H1 (cell line): ENCODE data around the gene FAM227B. TPM values are rescaled to one million over a fixed set of nuclear protein-coding genes. Genes with fewer than 3 reads are reported as not detected.

Source experiments
- CTCF ChIA-PET: fragments of 300-600 bp; sonication (Branson Sonifier 250); formaldehyde crosslinking; loops from one replicate; lab custom pipeline; 2021; ENCODE audit not compliant: partially characterized antibody; lab: Charles Lee
- POLR2A ChIA-PET: fragments of 300-600 bp; sonication (Branson Sonifier 250); formaldehyde crosslinking; loops from one replicate; lab custom pipeline; 2021; ENCODE audit warnings: inconsistent platforms; ENCODE audit not compliant: partially characterized antibody; lab: Charles Lee
- DNase-seq, 2 experiments: peaks; one replicate each; pipeline versions ENCODE4 v3.0.0 to v3.0.0-alpha.2; 2010 to 2022; ENCODE audit warnings: low spot score in 2 of 2, low read depth in 1 of 2, mixed read lengths in 1 of 2
- FAIRE-seq: peaks from 2 replicates; lab custom pipeline; 2011; peaks lifted over from hg19 to GRCh38; lab: Jason Lieb, UNC
- H2AFZ ChIP-seq: 2 replicates; pipeline ENCODE4 v1.8.1; 2012; ENCODE audit warnings: low read length, inconsistent platforms
- H2AK5ac ChIP-seq: 2 replicates; pipeline ENCODE4 v1.6.1; 2013; ENCODE audit warnings: low read depth, low read length
- H2BK120ac ChIP-seq: replicated peaks from 2 replicates; pipeline ENCODE3; 2013; ENCODE audit warnings: low read depth, low read length, inconsistent platforms
- H2BK12ac ChIP-seq: 2 replicates; pipeline ENCODE4 v1.6.1; 2013; ENCODE audit warnings: low read depth, low read length
- H2BK15ac ChIP-seq: 2 replicates; pipeline ENCODE4 v1.6.1; 2013; ENCODE audit warnings: low read length
- H2BK20ac ChIP-seq: 2 replicates; pipeline ENCODE4 v1.6.1; 2013; ENCODE audit warnings: low read length
- H2BK5ac ChIP-seq: 2 replicates; pipeline ENCODE4 v1.6.1; 2013; ENCODE audit warnings: low read depth, low read length
- H3K14ac ChIP-seq: 2 replicates; pipeline ENCODE4 v1.6.1; 2013; ENCODE audit warnings: inconsistent platforms; ENCODE audit not compliant: insufficient read length
- H3K18ac ChIP-seq: 2 replicates; pipeline ENCODE4 v1.6.1; 2013; ENCODE audit warnings: low read length; ENCODE audit errors: extremely low read depth
- H3K23ac ChIP-seq: 2 replicates; pipeline ENCODE4 v1.6.1; 2013; ENCODE audit warnings: inconsistent platforms; ENCODE audit not compliant: insufficient read length
- H3K23me2 ChIP-seq: 2 replicates; pipeline ENCODE4 v1.6.1; 2013; ENCODE audit warnings: low read depth, low read length
- H3K27ac ChIP-seq: 2 replicates; pipeline ENCODE4 v1.6.1; 2011; ENCODE audit warnings: low read depth, low read length, inconsistent platforms
- H3K27me3 ChIP-seq, 4 experiments: replicated peaks in 1 of 4; 1 replicate in 1 of 4; 2 replicates in 3 of 4; pipeline versions ENCODE4 v1.6.1 to v1.8.1; 2011 to 2013; ENCODE audit warnings: low read length in 3 of 4, mild to moderate bottlenecking in 3 of 4, inconsistent platforms in 2 of 4, mixed read lengths in 2 of 4, moderate library complexity in 1 of 4; ENCODE audit not compliant: control insufficient read depth in 3 of 4, insufficient read depth in 3 of 4; ENCODE audit errors: extremely low read depth in 1 of 4
- H3K36me3 ChIP-seq, 4 experiments: 2 replicates each; pipeline versions ENCODE4 v1.6.1 to v1.8.1; 2011 to 2013; ENCODE audit warnings: mild to moderate bottlenecking in 4 of 4, low read length in 3 of 4, moderate library complexity in 2 of 4, control low read depth in 1 of 4, inconsistent platforms in 1 of 4; ENCODE audit not compliant: insufficient read depth in 4 of 4, control insufficient read depth in 2 of 4
- H3K4ac ChIP-seq: replicated peaks from 2 replicates; pipeline ENCODE3; 2013; ENCODE audit warnings: low read length, low read depth, mixed read lengths, inconsistent platforms; ENCODE audit not compliant: insufficient read length
- H3K4me1 ChIP-seq, 4 experiments: replicated peaks in 1 of 4; 1 replicate in 1 of 4; 2 replicates in 3 of 4; pipeline versions ENCODE4 v1.6.1 to v1.8.1; 2011 to 2013; ENCODE audit warnings: low read length in 3 of 4, inconsistent platforms in 2 of 4, mixed read lengths in 1 of 4; ENCODE audit not compliant: insufficient read depth in 4 of 4, control insufficient read depth in 3 of 4
- H3K4me2 ChIP-seq, 2 experiments: 2 replicates each; pipeline versions ENCODE4 v1.6.1 to v1.8.1; 2011 to 2013; ENCODE audit warnings: low read depth in 2 of 2, low read length in 2 of 2, control low read depth in 1 of 2, inconsistent platforms in 1 of 2, mild to moderate bottlenecking in 1 of 2; ENCODE audit not compliant: insufficient read depth in 1 of 2
- H3K4me3 ChIP-seq, 4 experiments: fragments of 200-600, 300-600 bp in 1 of 4; sonication (generic), shearing (Covaris generic), sonication (Bioruptor Twin) in 1 of 4; 2 replicates each; pipeline versions ENCODE4 v1.5.1 to v1.8.1; 2011 to 2016; ENCODE audit warnings: low read length in 4 of 4, low read depth in 3 of 4, control low read depth in 2 of 4, inconsistent platforms in 2 of 4, mild to moderate bottlenecking in 2 of 4, mixed read lengths in 1 of 4, moderate library complexity in 1 of 4; ENCODE audit not compliant: insufficient read depth in 2 of 4; ENCODE audit errors: extremely low read depth in 1 of 4
- H3K56ac ChIP-seq: replicated peaks from 2 replicates; pipeline ENCODE3; 2013; ENCODE audit warnings: low read depth, mild to moderate bottlenecking, mixed read lengths, low read length, inconsistent platforms; ENCODE audit not compliant: insufficient read length
- H3K79me1 ChIP-seq: 2 replicates; pipeline ENCODE4 v1.6.1; 2013; ENCODE audit warnings: low read depth, low read length, control low read depth
- H3K79me2 ChIP-seq, 2 experiments: 2 replicates each; pipeline versions ENCODE4 v1.6.1 to v1.8.1; 2012 to 2013; ENCODE audit warnings: low read length in 2 of 2, mild to moderate bottlenecking in 2 of 2, inconsistent platforms in 1 of 2; ENCODE audit not compliant: insufficient read depth in 2 of 2, control insufficient read depth in 1 of 2
- H3K9ac ChIP-seq, 4 experiments: replicated peaks in 1 of 4; 1 replicate in 1 of 4; 2 replicates in 3 of 4; pipeline versions ENCODE4 v1.6.1 to v1.8.1; 2011 to 2013; ENCODE audit warnings: low read depth in 3 of 4, low read length in 3 of 4, control low read depth in 2 of 4, mild to moderate bottlenecking in 2 of 4, moderate library complexity in 2 of 4, inconsistent platforms in 1 of 4; ENCODE audit errors: extremely low read depth in 1 of 4
- H3K9me3 ChIP-seq, 2 experiments: 2 replicates each; pipeline versions ENCODE4 v1.6.1 to v1.8.1; 2012 to 2013; ENCODE audit warnings: mild to moderate bottlenecking in 2 of 2, moderate library complexity in 2 of 2, control low read depth in 1 of 2, inconsistent platforms in 1 of 2, low read depth in 1 of 2, low read length in 1 of 2, mixed read lengths in 1 of 2; ENCODE audit not compliant: insufficient read depth in 2 of 2
- H4K20me1 ChIP-seq, 2 experiments: replicated peaks in 1 of 2; 2 replicates each; pipeline versions ENCODE3 to v1.8.1; 2011 to 2013; ENCODE audit warnings: inconsistent platforms in 2 of 2, low read length in 2 of 2, mild to moderate bottlenecking in 1 of 2; ENCODE audit not compliant: insufficient read depth in 2 of 2, control insufficient read depth in 1 of 2
- H4K5ac ChIP-seq: 2 replicates; pipeline ENCODE4 v1.6.1; 2013; ENCODE audit warnings: low read length, low read depth, mixed read lengths, inconsistent platforms; ENCODE audit not compliant: insufficient read length
- H4K8ac ChIP-seq: 2 replicates; pipeline ENCODE4 v1.8.0; 2013; ENCODE audit warnings: mild to moderate bottlenecking, moderate library complexity, low read length, inconsistent platforms; ENCODE audit not compliant: insufficient read depth; ENCODE audit errors: extremely low read depth
- H4K91ac ChIP-seq: replicated peaks from 2 replicates; pipeline ENCODE3; 2013; ENCODE audit warnings: low read length, mixed read lengths, inconsistent platforms; ENCODE audit not compliant: insufficient read length
- ATF2 ChIP-seq: IDR thresholded peaks from 2 replicates; pipeline ENCODE4 v1.6.1; 2012; ENCODE audit warnings: low read length, inconsistent platforms
- CBX8 ChIP-seq: fragments of 300-800, 300-1000 bp; sonication (generic); IDR thresholded peaks from 2 replicates; pipeline ENCODE4 v1.7.1; 2016; ENCODE audit warnings: low read depth, low read length, borderline replicate concordance
- EGR1 ChIP-seq: IDR thresholded peaks from 2 replicates; pipeline ENCODE4 v1.6.1; 2011; ENCODE audit warnings: low read depth, low read length, borderline replicate concordance
- HDAC2 ChIP-seq, 2 experiments: fragments of 300-600 bp in 1 of 2; sonication (generic) in 1 of 2; IDR thresholded peaks; 2 replicates each; pipeline ENCODE4 v1.6.1; 2011 to 2012; ENCODE audit warnings: low read depth in 2 of 2, low read length in 2 of 2, mild to moderate bottlenecking in 2 of 2, moderate library complexity in 2 of 2, borderline replicate concordance in 1 of 2, inconsistent platforms in 1 of 2
- KDM1A ChIP-seq: fragments of 200-600, 300-600 bp; sonication (generic); IDR thresholded peaks from 2 replicates; pipeline ENCODE4 v1.7.1; 2016; ENCODE audit warnings: mild to moderate bottlenecking, low read length, borderline replicate concordance
- MAFK ChIP-seq: IDR thresholded peaks from 2 replicates; pipeline ENCODE4 v1.6.1; 2012; ENCODE audit warnings: low read depth, mild to moderate bottlenecking, improper control_type of control experiment, low read length
- NANOG ChIP-seq: IDR thresholded peaks from 2 replicates; pipeline ENCODE4 v1.6.1; 2011; ENCODE audit warnings: low read length, low read depth, mild to moderate bottlenecking, inconsistent platforms; ENCODE audit not compliant: insufficient read depth, poor library complexity, severe bottlenecking
- POLR2AphosphoS5 ChIP-seq: IDR thresholded peaks from 2 replicates; pipeline ENCODE4 v1.6.1; 2011; ENCODE audit warnings: low read depth, low read length
- POU5F1 ChIP-seq: IDR thresholded peaks from 2 replicates; pipeline ENCODE4 v1.6.1; 2011; ENCODE audit warnings: low read depth, mild to moderate bottlenecking, low read length, moderate library complexity
- RBBP5 ChIP-seq: IDR thresholded peaks from 2 replicates; pipeline ENCODE4 v1.7.1; 2012; ENCODE audit warnings: low read depth, mild to moderate bottlenecking, inconsistent platforms, low read length, moderate library complexity, borderline replicate concordance
- RXRA ChIP-seq: IDR thresholded peaks from 2 replicates; pipeline ENCODE4 v1.6.1; 2011; ENCODE audit warnings: low read depth, mild to moderate bottlenecking, low read length, moderate library complexity; ENCODE audit not compliant: insufficient read depth
- SP4 ChIP-seq: IDR thresholded peaks from 2 replicates; pipeline ENCODE4 v1.6.1; 2012; ENCODE audit warnings: low read length, inconsistent platforms
- SRF ChIP-seq: IDR thresholded peaks from 2 replicates; pipeline ENCODE4 v1.6.1; 2011; ENCODE audit warnings: mild to moderate bottlenecking, low read depth, low read length, moderate library complexity
- TCF12 ChIP-seq: IDR thresholded peaks from 2 replicates; pipeline ENCODE4 v1.6.1; 2011; ENCODE audit warnings: low read depth, mild to moderate bottlenecking, low read length
- polyA plus RNA-seq, 7 experiments: library from polyadenylated mRNA; depleted of rRNA in 3 of 7; stranded (reverse) in 5 of 7; unstranded in 2 of 7; fragments of >200 nt in 5 of 7; fragments of 200-250 nt in 2 of 7; gene quantifications; 1 replicate in 5 of 7; 2 replicates in 1 of 7; 4 replicates in 1 of 7; pipeline versions ENCODE4 v1.2.1 to v1.2.3, GENCODE V29; 2011 to 2013; ENCODE audit warnings: missing spikeins in 2 of 7, mixed read lengths in 2 of 7
- total RNA-seq: library from RNA; stranded (reverse); fragmentation: NEBNext Ultra II Directional; extraction: Animal tissue kit (Norgen Biotek cat#: 25700); gene quantifications from 2 replicates; pipeline ENCODE4 v1.2.1, GENCODE V29; 2021

The FAM227B gene
- total and polyA plus RNA-seq, 2 of the 8 experiments (the other 6 are each of a cell fraction or from before 2014, with no cell fraction given), result 4.0 to 6.5 TPM

- H3K27ac ChIP-seq, result no peak overlapping the region
- POLR2A ChIA-PET, result no interaction called here
- no peak overlapping the region for H2AFZ ChIP-seq
- H3K9ac ChIP-seq, result no peak overlapping the region
- no peak overlapping the region for H4K5ac ChIP-seq
- H2BK5ac ChIP-seq, result no peak overlapping the region
- no peak for TF ChIP-seq MAFK
- TF ChIP-seq RBBP5, result no peak
- no peak for TF ChIP-seq NANOG
- no peak for TF ChIP-seq POLR2AphosphoS5
- TF ChIP-seq SRF, result no peak
- TF ChIP-seq ATF2, result no peak
- no peak for TF ChIP-seq KDM1A
- TF ChIP-seq RXRA, result no peak
- no peak for TF ChIP-seq POU5F1
- no peak for TF ChIP-seq HDAC2 (IDR thresholded peaks at IDR 0.05; ENCODE audit: borderline replicate concordance in 1 of 2, low read depth in 2 of 2, low read length in 2 of 2)
- no peak for TF ChIP-seq EGR1
- TF ChIP-seq CBX8, result no peak
- no peak for TF ChIP-seq TCF12
- TF ChIP-seq SP4, result no peak
- H3K9me3 ChIP-seq, result peaks cover 4 to 12% of the 10 kb centered on the region in 2 experiments; a peak in 1 of 4 replicates
- H2BK120ac ChIP-seq, result no peak overlapping the region
- H3K4ac ChIP-seq, result no peak overlapping the region
- FAIRE-seq (no peak), DNase-seq (no peak)
- H2AK5ac ChIP-seq, result no peak overlapping the region
- CTCF ChIA-PET, result interaction anchor here (0.6 kb wide), 1 partner anchor 113 kb away, joined by 3 read pairs; no protein-coding TSS in a partner anchor
- no peaks in the 10 kb centered on the region for H3K23me2 ChIP-seq
- no peak overlapping the region for H4K8ac ChIP-seq
- H2BK12ac ChIP-seq, result no peak overlapping the region
- no peak overlapping the region for H2BK15ac ChIP-seq
- no peaks in the 10 kb centered on the region for H3K27me3 ChIP-seq
- no peaks in the 10 kb centered on the region for H3K36me3 ChIP-seq
- no peak overlapping the region for H3K4me3 ChIP-seq
- H2BK20ac ChIP-seq, result no peak overlapping the region
- no peak overlapping the region for H3K23ac ChIP-seq
- no peak overlapping the region for H3K4me2 ChIP-seq
- H4K20me1 ChIP-seq, result no peaks in the 10 kb centered on the region
- H3K4me1 ChIP-seq, result no peaks in the 10 kb centered on the region
- no peaks in the 10 kb centered on the region for H3K79me2 ChIP-seq
- no peak overlapping the region for H4K91ac ChIP-seq
- no peak overlapping the region for H3K14ac ChIP-seq
- no peak overlapping the region for H3K18ac ChIP-seq
- H3K56ac ChIP-seq, result no peak overlapping the region
- H3K79me1 ChIP-seq, result no peaks in the 10 kb centered on the region
Measured at GRCh38 chr15:49560045-49560444, 60.6 kb downstream of the FAM227B start.
